ENCODE data around the gene SIAH1. TPM values are rescaled to one million over a fixed set of nuclear protein-coding genes. Genes with fewer than 3 reads are reported as not detected.

Gene SIAH1
- total and polyA plus RNA-seq, 2 of the 8 experiments (the other 6 are each of a cell fraction or from before 2014, with no cell fraction given): 19.5 to 33.9 TPM

- TF ChIP-seq ATF2 (IDR thresholded peaks at IDR 0.05; ENCODE audit: low read length) (no peak), SAP30 (IDR thresholded peaks at IDR 0.05; ENCODE audit: insufficient read depth, insufficient replicate concordance, low read length) (peak; percentile 67), GTF2F1 (IDR thresholded peaks at IDR 0.05; ENCODE audit: borderline replicate concordance, low read depth, low read length) (no peak), CBX8 (IDR thresholded peaks at IDR 0.05; ENCODE audit: borderline replicate concordance, low read depth, low read length) (no peak), TEAD4 (IDR thresholded peaks at IDR 0.05; ENCODE audit: low read depth, low read length) (no peak), NRF1 (IDR thresholded peaks at IDR 0.05; ENCODE audit: low read depth, low read length) (no peak), YY1 (IDR thresholded peaks at IDR 0.05; ENCODE audit: low read depth, low read length) (no peak), POU5F1 (IDR thresholded peaks at IDR 0.05; ENCODE audit: low read depth, low read length) (no peak)
These were observed 1.2 kb downstream of the SIAH1 start (continued) for GRCh38 chr16:48383877-48384519.

All from H1 (cell line).